NOMO-1 treated with DMSO at 0.1 percent for 48 hours (cell line): ENCODE measurements around the gene POU2F3.
"Not testable (repeated sequence)": the region's sequence is repeated elsewhere in the genome, so short reads cannot be mapped to it uniquely, and the experiment has no call there.

Experiments
- DNase-seq: peaks from one replicate; lab custom pipeline; 2025; ENCODE audit not compliant: unreplicated experiment; lab: John Stamatoyannopoulos, UW

POU2F3 gene

DNA sequence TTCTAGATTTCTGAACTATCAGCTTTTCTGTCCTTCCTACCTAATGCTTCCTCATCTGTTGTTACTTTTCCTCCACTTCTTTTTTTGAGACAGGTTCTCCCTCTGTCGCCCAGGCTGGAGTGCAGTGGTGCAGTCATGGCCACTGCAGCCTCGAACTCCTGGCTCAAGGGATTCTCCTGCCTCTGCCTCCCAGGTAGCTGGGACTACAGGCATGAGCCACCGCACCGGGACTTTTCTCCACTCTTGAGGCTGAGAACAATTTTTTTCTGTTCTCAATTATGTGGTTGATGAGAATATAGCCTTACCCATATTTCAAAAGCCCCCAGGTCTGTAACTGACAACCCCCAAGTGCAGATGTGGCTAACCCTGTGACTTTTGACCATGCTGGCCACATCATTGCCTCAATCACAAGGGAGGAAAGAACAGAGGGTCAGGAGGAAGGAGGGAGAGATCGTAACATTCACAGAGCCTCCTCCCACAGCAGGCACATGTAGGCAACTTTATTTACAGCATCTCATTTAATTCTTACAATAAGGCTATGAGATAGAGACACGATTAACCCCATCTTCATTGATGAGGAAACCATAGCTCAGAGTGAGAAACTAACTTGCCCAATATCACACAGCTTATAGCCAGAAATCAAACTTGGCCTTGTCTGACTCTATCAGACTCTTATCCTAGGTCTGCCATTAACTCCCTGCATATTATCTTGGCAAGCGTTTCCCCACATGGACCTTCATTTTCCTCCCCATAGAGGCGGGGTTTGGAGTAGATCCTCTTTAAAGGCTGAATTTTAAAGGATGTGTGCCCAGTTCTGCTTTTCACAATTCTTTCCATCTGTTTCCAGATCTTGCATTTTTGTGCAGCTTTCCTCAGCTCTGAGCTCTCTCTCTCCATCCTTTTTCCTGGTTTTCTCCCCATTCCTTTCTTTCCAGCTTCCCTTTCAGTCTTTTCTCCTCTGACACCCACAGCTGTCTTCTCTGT, 9.6 kb downstream of the POU2F3 start:
- DNase-seq = peak; percentile 1

- not testable (repeated sequence) for DNase-seq
Measured at GRCh38 chr11:120253377-120253776, 13.4 kb downstream of the POU2F3 start.

DNA sequence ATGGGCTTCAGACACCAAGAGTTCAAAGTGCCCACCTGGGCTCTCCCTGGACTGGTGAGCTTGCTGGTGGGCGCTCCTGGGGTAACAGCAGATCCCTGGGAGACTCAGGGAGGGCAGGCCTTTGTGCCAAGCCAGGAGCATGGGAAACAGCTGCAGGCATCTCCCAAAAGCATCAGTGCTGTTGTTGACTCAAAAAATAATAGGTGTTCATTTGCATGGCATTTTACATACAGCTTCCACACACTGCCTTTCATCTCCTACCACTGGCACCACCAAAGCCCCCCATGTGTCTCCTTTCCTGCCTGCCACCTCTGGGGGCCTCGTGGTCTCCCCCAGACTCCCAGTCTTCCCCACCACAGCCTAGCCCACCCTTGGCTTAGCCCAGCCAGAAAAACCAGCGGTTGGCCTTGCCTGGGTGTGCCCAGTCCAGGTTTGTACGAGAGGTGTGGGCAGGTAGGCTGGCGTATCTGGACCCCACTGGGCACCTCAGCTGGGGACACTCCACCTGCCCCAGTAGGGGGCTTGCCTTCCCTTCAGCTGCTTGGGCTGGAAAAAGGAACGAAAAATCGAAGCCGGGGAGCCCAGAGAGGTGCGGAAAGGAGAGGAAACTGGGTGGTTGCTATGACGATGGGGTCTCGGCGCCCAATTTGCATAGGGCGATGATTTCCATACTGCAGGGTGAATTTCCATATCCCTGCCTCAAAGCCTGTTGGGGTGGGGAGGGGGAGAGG, 15.0 kb downstream of the POU2F3 start:
- DNase-seq = no peak

GRCh38 chr11:120255519-120255866, 15.6 kb downstream of the POU2F3 start:
- DNase-seq = no peak

DNA sequence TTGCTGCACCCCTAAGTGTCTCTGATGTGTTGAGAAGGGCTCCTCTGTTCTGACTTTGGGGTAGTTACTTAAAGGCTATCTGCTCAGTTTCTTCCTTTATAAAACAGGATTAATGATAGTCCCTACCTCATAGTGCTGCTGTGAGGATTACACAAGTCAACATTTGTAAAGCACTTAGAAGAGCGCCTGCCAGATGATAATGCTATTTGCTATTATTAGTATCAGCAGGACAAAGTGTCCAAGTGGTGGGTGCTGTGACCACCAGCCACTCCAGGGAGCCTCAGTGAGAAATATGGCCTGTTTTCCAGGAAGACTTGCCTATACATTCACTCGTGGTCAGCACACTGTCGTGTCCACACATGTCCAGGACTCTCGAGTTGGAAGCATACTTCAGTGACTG, 16.2 kb downstream of the POU2F3 start:
- no peak for DNase-seq

- DNase-seq = no peak
Measured at GRCh38 chr11:120256779-120257178, 16.8 kb downstream of the POU2F3 start.

DNA sequence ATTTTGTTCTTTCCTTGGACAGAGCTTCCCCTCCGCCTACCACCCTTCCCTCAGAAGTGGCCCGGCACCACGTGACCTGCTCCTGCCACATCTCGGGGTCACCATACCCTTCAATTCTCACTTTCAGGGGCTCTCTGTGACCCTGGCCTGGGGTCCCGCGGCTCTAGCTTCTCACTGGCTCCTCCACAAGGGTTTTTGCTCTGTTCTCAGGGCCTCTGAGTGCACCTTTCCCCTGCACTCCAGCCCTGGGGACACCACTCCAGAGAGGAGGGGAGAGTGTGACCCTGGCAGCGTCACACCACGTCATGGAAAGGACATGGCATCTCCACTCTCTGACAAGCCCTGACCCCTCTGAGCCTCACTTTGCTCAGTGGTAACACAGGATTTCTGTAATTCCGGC, 17.4 kb downstream of the POU2F3 start:
- DNase-seq = no peak

DNA sequence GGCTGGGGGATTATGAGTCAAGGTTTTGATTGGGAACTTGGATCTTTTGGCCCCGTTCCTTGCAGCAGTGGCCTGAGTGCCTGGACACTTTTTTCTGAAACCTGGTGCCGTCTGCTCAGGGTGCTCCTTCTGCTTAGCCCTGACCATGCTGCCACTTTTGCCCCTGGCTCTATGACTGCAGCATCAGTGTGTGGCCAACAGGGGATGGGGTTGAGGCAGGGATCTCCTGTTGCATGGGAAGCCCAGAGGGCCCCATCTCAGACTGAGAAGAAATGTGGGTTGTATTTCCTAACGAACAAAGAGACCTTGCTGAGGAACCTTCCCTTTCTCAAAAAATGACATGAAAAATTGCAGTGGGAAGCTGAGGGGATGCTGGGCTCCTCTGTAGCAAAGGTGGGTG, 18.7 kb downstream of the POU2F3 start:
- no peak for DNase-seq

DNA sequence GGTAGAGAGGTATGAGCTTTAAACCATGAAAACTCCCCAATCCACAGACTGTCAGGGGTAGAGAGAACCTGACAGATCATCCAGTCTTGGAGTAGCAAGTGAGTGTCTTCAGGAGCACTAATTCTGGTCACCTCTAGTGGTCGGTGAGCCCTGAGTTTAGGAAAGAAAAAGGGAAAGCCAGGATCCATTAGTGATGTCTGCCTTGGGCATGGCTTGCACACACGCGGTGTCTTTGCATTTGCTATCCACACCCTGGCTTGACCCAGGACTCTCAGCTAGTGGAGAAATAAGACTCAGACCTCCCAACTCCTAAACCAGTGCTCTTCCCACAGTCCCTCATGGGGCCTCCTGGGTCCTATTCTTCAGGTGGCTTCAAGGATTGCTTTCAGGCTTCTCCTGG, 19.3 kb downstream of the POU2F3 start:
- DNase-seq = no peak

DNA sequence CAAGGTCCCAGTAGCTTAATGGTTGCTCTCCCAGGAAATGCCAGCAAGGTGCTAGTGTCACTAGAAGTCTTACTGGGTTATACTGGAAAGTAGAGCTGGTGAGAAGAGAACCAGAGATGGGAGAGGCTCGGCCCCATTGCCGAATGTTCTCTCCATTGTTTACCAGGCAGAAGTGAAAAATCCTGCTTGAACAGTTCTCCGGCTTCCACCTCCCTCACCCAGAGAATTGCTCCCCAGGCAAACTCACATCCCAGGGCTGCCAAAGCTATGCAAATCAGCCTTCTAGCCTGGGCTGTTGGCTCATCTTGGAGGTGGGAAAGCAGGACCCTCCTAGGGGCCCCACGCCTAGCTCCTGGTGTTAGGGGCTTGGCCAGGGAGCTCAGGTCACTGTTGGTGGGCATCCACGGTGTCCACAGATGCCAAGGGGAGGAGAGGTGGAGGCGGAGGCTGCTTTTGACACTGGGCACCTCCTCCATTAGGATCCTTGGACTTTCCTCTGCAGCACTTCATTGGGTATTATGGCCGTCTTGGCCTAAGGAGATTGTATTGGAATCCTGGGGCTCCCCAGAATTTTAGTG, 20.1 kb downstream of the POU2F3 start:
- DNase-seq = no peak

DNA sequence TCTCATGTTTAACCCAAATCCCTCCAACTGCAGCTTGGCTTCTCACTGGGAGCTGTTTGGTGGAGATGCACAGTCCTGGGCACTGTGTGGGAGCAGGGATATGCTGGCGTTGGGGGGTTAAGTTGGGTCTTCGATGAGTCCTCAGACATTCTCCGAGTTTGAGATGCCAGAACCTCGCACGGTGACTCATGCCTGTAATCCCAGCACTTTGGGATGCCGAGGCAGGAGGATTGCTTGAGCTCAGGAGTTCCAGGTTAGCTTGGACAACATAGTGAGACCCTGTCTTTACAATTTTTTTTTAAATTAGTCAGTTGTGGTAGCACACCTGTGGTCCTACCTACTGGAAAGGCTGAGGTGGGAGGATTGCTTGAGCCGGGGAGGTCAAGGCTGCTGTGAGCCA, 20.7 kb downstream of the POU2F3 start:
- no peak for DNase-seq

DNA sequence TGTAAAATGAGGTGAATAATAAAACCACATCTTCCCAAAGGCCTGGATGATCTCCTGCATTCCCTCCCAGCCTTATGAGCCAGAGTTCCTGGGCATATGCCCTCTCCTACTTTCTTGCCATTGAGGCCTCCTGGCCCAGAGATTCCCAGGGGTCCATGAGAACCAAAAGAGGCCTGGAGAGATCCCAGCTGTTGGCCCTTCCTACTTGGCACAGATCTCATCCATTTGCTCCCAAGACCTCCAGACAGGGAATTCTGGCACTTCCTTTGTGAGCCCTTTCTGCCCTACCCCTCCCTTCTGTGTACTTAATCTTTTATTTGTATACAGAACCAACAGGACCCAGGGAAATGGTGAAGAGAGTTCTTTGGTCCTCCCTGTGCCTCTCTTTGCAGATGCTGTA, 21.4 kb downstream of the POU2F3 start:
- DNase-seq = no peak

DNA sequence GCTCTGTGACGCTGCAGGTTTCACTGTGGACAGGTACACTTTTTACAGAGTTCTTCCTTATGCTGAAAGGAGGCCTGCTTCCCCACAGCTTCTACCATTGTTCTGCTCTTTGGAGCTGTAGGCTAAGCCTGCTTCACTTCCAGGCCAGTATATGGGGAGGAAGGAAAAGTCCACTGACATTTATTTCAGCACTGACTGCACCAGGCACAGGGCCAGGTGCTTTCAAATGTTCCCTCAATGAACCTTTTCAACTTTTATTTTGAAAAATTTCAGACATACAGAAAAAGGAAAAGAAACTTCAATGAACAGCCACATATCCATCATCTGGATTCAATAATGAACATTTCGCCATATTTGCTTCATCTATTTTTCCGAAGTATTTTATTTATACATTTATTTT, 22.0 kb downstream of the POU2F3 start:
- no peak for DNase-seq

DNA sequence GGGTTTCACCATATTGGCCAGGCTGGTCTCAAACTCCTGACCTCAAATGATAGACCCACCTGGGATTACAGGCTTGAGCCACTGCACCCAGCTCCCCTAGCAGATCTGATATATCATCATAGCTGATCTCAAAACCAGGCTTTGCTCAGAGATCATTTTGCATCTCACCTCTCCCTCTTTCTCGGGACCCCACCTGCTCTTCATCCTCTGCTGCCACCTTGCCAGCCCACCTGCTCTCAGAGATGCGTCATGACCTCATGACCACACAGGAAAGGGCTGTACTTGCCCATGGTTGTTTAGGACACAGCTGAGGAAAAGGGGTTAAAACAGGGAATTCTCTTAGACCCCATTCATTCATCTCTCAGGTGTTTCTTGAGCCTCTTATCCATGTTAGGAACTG, 27.4 kb downstream of the POU2F3 start:
- no peak for DNase-seq

- DNase-seq = no peak
Measured at GRCh38 chr11:120268686-120269085, 28.7 kb downstream of the POU2F3 start.

DNA sequence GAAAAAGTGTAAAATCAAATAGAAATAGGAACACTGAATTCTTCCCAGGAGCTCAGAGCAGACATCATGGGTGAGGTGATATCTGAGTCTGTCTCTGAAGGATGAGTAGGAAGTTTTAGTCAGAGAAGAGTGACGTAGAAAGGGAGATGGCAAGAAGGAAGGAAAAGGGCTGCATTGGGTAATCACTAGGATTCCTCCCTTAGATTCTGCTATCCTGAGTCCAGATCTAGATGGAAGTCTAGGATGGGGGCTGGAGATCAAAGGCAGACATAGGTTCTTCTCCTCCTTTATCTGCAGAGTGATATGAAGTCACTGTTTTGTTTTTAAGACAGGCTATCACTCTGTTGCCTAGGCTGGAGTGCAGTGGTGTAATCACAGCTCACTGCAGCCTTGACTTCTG, 30.4 kb downstream of the POU2F3 start:
- DNase-seq = no peak

DNA sequence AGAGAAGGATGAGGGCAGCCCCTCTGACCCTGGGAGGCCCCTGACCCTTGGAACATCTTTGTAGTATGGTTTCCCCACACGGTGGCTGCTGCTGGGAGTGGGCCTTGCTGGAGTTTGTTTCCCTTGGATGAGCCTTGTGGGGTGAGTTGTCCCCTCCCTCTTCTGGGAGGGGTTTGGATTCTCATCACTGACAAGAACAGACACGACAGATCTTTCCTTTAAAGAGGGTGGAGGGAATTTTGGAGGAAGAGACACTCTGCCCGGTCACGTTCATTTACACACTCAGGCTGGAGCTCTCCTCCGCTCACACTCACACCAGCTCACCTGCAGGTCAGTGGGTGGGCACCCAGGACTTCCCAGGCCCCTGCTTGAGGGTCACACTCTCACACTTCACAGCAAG, 31.7 kb downstream of the POU2F3 start:
- no peak for DNase-seq

DNA sequence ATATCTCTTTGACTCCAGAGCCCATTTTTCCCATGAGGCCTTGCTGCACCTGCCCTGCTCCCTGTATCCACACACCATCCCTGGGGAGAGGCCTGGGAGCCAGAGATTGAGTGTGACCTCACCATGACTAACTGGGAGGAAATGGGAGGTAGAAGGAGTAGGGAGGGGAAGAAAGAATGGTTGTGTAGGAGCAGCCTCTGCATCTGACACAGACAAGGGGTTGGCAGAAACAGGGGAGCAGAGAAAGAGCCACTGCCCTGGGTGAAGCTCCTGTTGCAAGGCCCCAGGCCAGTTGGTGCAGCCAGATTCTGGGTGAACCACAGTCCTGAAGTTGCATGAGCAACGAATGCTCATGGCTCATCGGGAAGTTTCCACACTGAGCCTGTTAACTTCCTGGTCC, 32.4 kb downstream of the POU2F3 start:
- no peak for DNase-seq

GRCh38 chr11:120273432-120273831, 33.5 kb downstream of the POU2F3 start:
- DNase-seq = no peak

DNA sequence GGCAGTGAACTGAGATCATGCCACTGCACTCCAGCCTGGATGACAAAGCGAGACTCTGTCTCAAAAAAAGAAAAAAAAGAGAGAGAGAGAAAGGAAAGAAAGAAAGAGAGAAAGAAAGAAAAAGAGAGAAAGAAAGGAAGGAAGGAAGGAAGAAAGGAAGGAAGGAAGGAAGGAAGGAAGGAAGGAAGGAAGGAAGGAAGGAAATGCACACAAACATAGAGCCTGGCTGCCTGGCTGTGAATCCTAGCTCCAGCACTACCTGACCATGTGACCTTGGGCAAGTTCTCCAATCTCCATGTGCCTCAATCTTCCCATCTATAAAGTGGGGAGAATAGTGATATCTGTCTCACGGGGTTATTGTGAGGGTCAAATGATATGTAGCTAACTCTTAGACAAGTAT, 34.0 kb downstream of the POU2F3 start:
- DNase-seq = not testable (repeated sequence)

DNA sequence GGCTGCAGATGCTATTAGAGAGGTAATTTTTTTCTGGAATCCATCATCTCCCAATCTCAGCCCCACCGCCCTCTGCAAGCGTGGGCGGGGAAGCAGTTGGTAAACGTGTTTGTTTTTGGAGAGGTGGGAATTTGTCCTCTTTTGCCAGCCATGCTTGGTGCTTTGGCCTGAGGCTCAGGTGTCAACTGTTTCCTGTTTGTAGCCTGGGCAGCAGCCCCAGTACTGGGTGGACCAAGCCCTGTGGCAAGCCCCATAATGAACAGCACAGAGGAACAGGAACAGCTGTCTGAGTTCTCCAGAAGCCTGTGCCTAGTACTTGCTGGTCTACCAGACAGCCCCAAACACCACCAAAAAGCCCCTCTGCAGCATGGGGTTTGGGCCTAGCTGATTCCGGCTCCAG, 39.6 kb downstream of the POU2F3 start:
- DNase-seq = no peak

DNA sequence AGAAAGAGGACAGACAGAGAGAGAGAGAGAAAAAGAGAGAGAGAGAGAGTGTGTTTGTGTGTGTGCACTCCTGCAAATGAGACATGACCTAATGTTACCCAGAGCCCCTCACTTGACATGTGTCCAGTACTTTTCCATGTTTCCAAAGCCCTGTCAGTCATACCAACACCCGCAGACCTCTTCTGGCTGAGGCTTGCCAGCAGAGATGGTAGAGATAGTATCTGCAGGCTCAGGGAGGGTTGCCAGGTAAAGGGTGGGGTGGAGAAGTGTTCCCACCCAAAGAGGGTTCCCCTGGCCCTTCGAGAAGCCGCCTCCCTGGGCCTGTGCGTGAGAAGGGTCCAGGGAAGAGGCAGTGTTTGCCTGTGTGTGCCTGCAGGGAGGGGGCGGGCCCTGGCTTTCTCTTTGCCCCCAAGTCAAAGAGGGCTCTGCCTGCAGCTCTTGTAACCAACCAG, 40.7 kb downstream of the POU2F3 start:
- DNase-seq = no peak
